Loucy (cell line): ENCODE results near the gene CAMK2D.
A peak's percentile ranks its signal among the peaks of the same experiment; 100 is the strongest.

Experiments used
- H2AFZ ChIP-seq: fragments of 200-600 bp; sonication (generic); 2 replicates; pipeline ENCODE4 v1.6.0; 2016; ENCODE audit warnings: antibody characterized with exemption, mild to moderate bottlenecking, low read length, moderate library complexity
- H3F3A ChIP-seq: fragments of 200-600 bp; 2 replicates; pipeline ENCODE4 v1.6.0; 2016; ENCODE audit warnings: antibody characterized with exemption, low read depth, mild to moderate bottlenecking
- H3K27me3 ChIP-seq: fragments of 200-600 bp; sonication (generic); 2 replicates; pipeline ENCODE4 v1.6.1; 2014; ENCODE audit warnings: low read length, mild to moderate bottlenecking; ENCODE audit not compliant: insufficient read depth, poor library complexity, severe bottlenecking
- H3K36me3 ChIP-seq: fragments of 200-600 bp; sonication (generic); 2 replicates; pipeline ENCODE4 v1.6.1; 2016; ENCODE audit warnings: low read length; ENCODE audit not compliant: insufficient read depth
- H3K4me1 ChIP-seq: fragments of 200-600 bp; sonication (generic); 2 replicates; pipeline ENCODE4 v1.5.1; 2014; ENCODE audit warnings: low read length, mild to moderate bottlenecking; ENCODE audit not compliant: insufficient read depth, poor library complexity, severe bottlenecking
- H3K4me2 ChIP-seq: fragments of 200-600 bp; sonication (generic); 2 replicates; pipeline ENCODE4 v1.6.0; 2014; ENCODE audit warnings: antibody characterized with exemption, low read length, low read depth, mild to moderate bottlenecking; ENCODE audit not compliant: poor library complexity, severe bottlenecking
- H3K4me3 ChIP-seq: fragments of 200-600 bp; sonication (generic); 2 replicates; pipeline ENCODE4 v1.5.1; 2014; ENCODE audit warnings: low read length, mild to moderate bottlenecking, mixed read lengths; ENCODE audit not compliant: poor library complexity, severe bottlenecking
- H3K79me2 ChIP-seq: fragments of 200-600 bp; sonication (generic); 2 replicates; pipeline ENCODE4 v1.6.1; 2014; ENCODE audit warnings: low read length; ENCODE audit not compliant: insufficient read depth
- H3K9ac ChIP-seq: fragments of 200-600 bp; sonication (generic); 2 replicates; pipeline ENCODE4 v1.6.0; 2014; ENCODE audit warnings: mild to moderate bottlenecking, low read depth, low read length, moderate library complexity; ENCODE audit not compliant: poor library complexity, severe bottlenecking
- H3K9me2 ChIP-seq: fragments of 200-600 bp; sonication (generic); replicated peaks from 2 replicates; pipeline ENCODE4 v1.6.1; 2016; ENCODE audit warnings: low read depth, low read length, mixed read lengths
- H3K9me3 ChIP-seq: fragments of 200-600 bp; sonication (generic); 2 replicates; pipeline ENCODE4 v1.6.1; 2014; ENCODE audit warnings: mild to moderate bottlenecking, antibody characterized with exemption, low read length, low read depth; ENCODE audit not compliant: insufficient read depth
- H4K20me1 ChIP-seq: fragments of 200-600 bp; sonication (generic); 2 replicates; pipeline ENCODE4 v1.6.0; 2014; ENCODE audit warnings: antibody characterized with exemption, low read length, mild to moderate bottlenecking; ENCODE audit not compliant: insufficient read depth, poor library complexity, severe bottlenecking
- CTCF ChIP-seq: fragments of 200-600 bp; sonication (generic); conservative IDR thresholded peaks from 2 replicates; pipeline ENCODE4 v1.5.1; 2014; ENCODE audit warnings: mild to moderate bottlenecking, antibody characterized with exemption, low read length
- EZH2phosphoT487 ChIP-seq: fragments of 200-600 bp; IDR thresholded peaks from 2 replicates; pipeline ENCODE4 v1.6.1; 2018; ENCODE audit warnings: antibody characterized with exemption, mild to moderate bottlenecking, moderate library complexity, borderline replicate concordance

CAMK2D gene

GRCh38 chr4:113788888-113789287 lies 27.4 kb upstream of the CAMK2D start:
- TF ChIP-seq EZH2phosphoT487 (no peak), CTCF (no peak)
- no peaks in the 10 kb centered on the region for H3K36me3 ChIP-seq
- no peak overlapping the region for H3K4me2 ChIP-seq
- H3K27me3 ChIP-seq, result no peaks in the 10 kb centered on the region
- no peak overlapping the region for H2AFZ ChIP-seq
- no peaks in the 10 kb centered on the region for H3K79me2 ChIP-seq
- H3K9me3 ChIP-seq, result peaks cover 17% of the 10 kb centered on the region
- no peaks in the 10 kb centered on the region for H3K9me2 ChIP-seq
- no peaks in the 10 kb centered on the region for H4K20me1 ChIP-seq
- no peak overlapping the region for H3K4me3 ChIP-seq
- no peak overlapping the region for H3K9ac ChIP-seq
- H3K4me1 ChIP-seq, result peaks cover 9% of the 10 kb centered on the region
- H3F3A ChIP-seq, result no peaks in the 10 kb centered on the region

- no peak overlapping the region for H2AFZ ChIP-seq
- no peaks in the 10 kb centered on the region for H4K20me1 ChIP-seq
Measured at GRCh38 chr4:113785781-113786180, 24.2 kb upstream of the CAMK2D start.

GRCh38 chr4:113784497-113785250 lies 23.1 kb upstream of the CAMK2D start:
- H4K20me1 ChIP-seq, result no peaks in the 10 kb centered on the region
- H3K4me3 ChIP-seq, result no peak overlapping the region
- H3K9me2 ChIP-seq, result no peaks in the 10 kb centered on the region
- H3K9me3 ChIP-seq, result no peaks in the 10 kb centered on the region
- no peaks in the 10 kb centered on the region for H3K79me2 ChIP-seq
- H3K9ac ChIP-seq, result no peak overlapping the region
- H3K27me3 ChIP-seq, result no peaks in the 10 kb centered on the region
- no peaks in the 10 kb centered on the region for H3F3A ChIP-seq
- peaks cover 9% of the 10 kb centered on the region for H3K4me1 ChIP-seq
- 0 out of 2 replicates have a peak overlapping the region, but pooled peaks have one; percentile 4 for H2AFZ ChIP-seq
- TF ChIP-seq EZH2phosphoT487, result no peak
- no peak for TF ChIP-seq CTCF
- no peaks in the 10 kb centered on the region for H3K36me3 ChIP-seq
- no peak overlapping the region for H3K4me2 ChIP-seq

More at GRCh38 chr4:113785781-113786180, 24.2 kb upstream of the CAMK2D start:
- Histone ChIP-seq H3K9ac (no peak overlapping the region), H3K79me2 (no peaks in the 10 kb centered on the region), H3K9me3 (no peaks in the 10 kb centered on the region), H3K4me2 (no peak overlapping the region), H3K4me1 (peaks cover 9% of the 10 kb centered on the region), H3F3A (no peaks in the 10 kb centered on the region), H3K4me3 (no peak overlapping the region), H3K36me3 (no peaks in the 10 kb centered on the region), H3K27me3 (no peaks in the 10 kb centered on the region), H3K9me2 (no peaks in the 10 kb centered on the region)
- TF ChIP-seq CTCF, result no peak
- no peak for TF ChIP-seq EZH2phosphoT487
